Activated naive CD8-positive, alpha-beta T cell treated with anti-CD3 and anti-CD28 coated beads, Interleukin-2, amount 50 U/mL, for 16 hours (primary cell): ENCODE data around the gene EIF3B.
"Not testable (repeated sequence)": the region's sequence is repeated elsewhere in the genome, so short reads cannot be mapped to it uniquely, and the experiment has no call there.

Experiments used
- DNase-seq: peaks from one replicate; pipeline ENCODE4 v3.0.0-alpha.2; 2020; ENCODE audit warnings: low read depth, low spot score

Gene EIF3B

GRCh38 chr7:2399848-2400587 is 45.4 kb downstream of the EIF3B start:
- DNase-seq, result no peak

- DNase-seq, result no peak
These were observed 48.0 kb downstream of the EIF3B start for GRCh38 chr7:2402687-2403013.

GRCh38 chr7:2403014-2403717 is 48.5 kb downstream of the EIF3B start, which contains the start of gene CHST12:
CHST12 (plus strand) TSS chr7:2403611; CDS start chr7:2432640, 29,029 bp downstream.
- peak; percentile 89 for DNase-seq

GRCh38 chr7:2403718-2404648 is 49.4 kb downstream of the EIF3B start:
- DNase-seq, result no peak

GRCh38 chr7:2404714-2405119 is 50.1 kb downstream of the EIF3B start:
- no peak for DNase-seq

- no peak for DNase-seq
These were observed 50.6 kb downstream of the EIF3B start for GRCh38 chr7:2405201-2405600.

- DNase-seq, result no peak
These were observed 51.1 kb downstream of the EIF3B start for GRCh38 chr7:2405601-2406345.

- DNase-seq, result no peak
These were observed 55.3 kb downstream of the EIF3B start for GRCh38 chr7:2409745-2410414.

GRCh38 chr7:2411049-2411448 is 56.4 kb downstream of the EIF3B start:
- no peak for DNase-seq

GRCh38 chr7:2411815-2412586 is 57.4 kb downstream of the EIF3B start:
- no peak for DNase-seq

GRCh38 chr7:2412587-2413201 is 58.1 kb downstream of the EIF3B start:
- no peak for DNase-seq

GRCh38 chr7:2416063-2416462 is 61.4 kb downstream of the EIF3B start:
- no peak for DNase-seq

- DNase-seq, result no peak
These were observed 62.0 kb downstream of the EIF3B start for GRCh38 chr7:2416650-2417049.

GRCh38 chr7:2417178-2417577 is 62.6 kb downstream of the EIF3B start:
- not testable (repeated sequence) for DNase-seq

- no peak for DNase-seq
These were observed 63.4 kb downstream of the EIF3B start for GRCh38 chr7:2417981-2418481.

- no peak for DNase-seq
These were observed 65.7 kb downstream of the EIF3B start for GRCh38 chr7:2420216-2420933.

GRCh38 chr7:2421943-2422310 is 67.3 kb downstream of the EIF3B start:
- no peak for DNase-seq

- DNase-seq, result no peak
These were observed 71.1 kb downstream of the EIF3B start for GRCh38 chr7:2425749-2426148.
